Tibial nerve (tissue), 4 donors: ENCODE measurements around the gene NTSR1. TPM values are rescaled to one million over a fixed set of nuclear protein-coding genes. Genes with fewer than 3 reads are reported as not detected.

Experiments
- DNase-seq, 2 donors: peaks; one replicate each; pipeline ENCODE4 v3.0.0-alpha.2; 2019; ENCODE audit warnings: low spot score in 2 of 2
- H3K27ac ChIP-seq, 4 donors: fragments of 200-600 bp; sonication (generic) in 3 of 4; one replicate each; pipeline ENCODE4 v1.5.1; 2017 to 2019; ENCODE audit warnings: mild to moderate bottlenecking in 1 of 4
- H3K27me3 ChIP-seq, 2 donors: fragments of 200-600 bp; sonication (generic) in 1 of 2; one replicate each; pipeline versions ENCODE4 v1.5.1 to v1.6.0; 2017 to 2019
- H3K36me3 ChIP-seq, 3 donors: fragments of 200-600 bp; sonication (generic); one replicate each; pipeline ENCODE4 v1.5.1; 2018 to 2019
- H3K4me1 ChIP-seq, 4 donors: fragments of 200-600 bp; sonication (generic) in 3 of 4; one replicate each; pipeline ENCODE4 v1.5.1; 2017 to 2019
- H3K4me3 ChIP-seq, 4 donors: fragments of 200-600 bp; sonication (generic) in 3 of 4; one replicate each; pipeline ENCODE4 v1.5.1; 2017 to 2019; ENCODE audit warnings: mild to moderate bottlenecking in 1 of 4, moderate library complexity in 1 of 4
- H3K9me3 ChIP-seq, 4 donors: fragments of 200-600 bp; sonication (generic) in 3 of 4; one replicate each; pipeline ENCODE4 v1.5.1; 2017 to 2019
- CTCF ChIP-seq, 5 experiments: fragments of 200-600 bp in 3 of 5; fragments of 450-650 bp in 2 of 5; sonication (generic) in 3 of 5; IDR thresholded peaks; one replicate each; pipeline ENCODE4 v1.5.1; 2016 to 2019; ENCODE audit warnings: antibody characterized with exemption in 5 of 5, mild to moderate bottlenecking in 3 of 5, moderate library complexity in 2 of 5
- EP300 ChIP-seq, 2 donors: sonication (generic); formaldehyde crosslinking; IDR thresholded peaks; one replicate each; pipeline ENCODE4 v1.6.1; 2017; ENCODE audit warnings: antibody characterized with exemption in 2 of 2, mild to moderate bottlenecking in 1 of 2
- POLR2A ChIP-seq, 2 donors: fragments of 450-650 bp; IDR thresholded peaks; one replicate each; pipeline ENCODE4 v1.6.1; 2017; ENCODE audit warnings: antibody characterized with exemption in 2 of 2, mild to moderate bottlenecking in 2 of 2, moderate library complexity in 2 of 2
- WGBS, 2 donors: methylation state at CpG; one replicate each; pipeline ENCODE4 v1.1.5; 2018; 5-methylcytosine and 5-hydroxymethylcytosine counted together
- total RNA-seq, 4 donors: library from RNA; depleted of rRNA; stranded (reverse); fragments of >200 nt; gene quantifications; one replicate each; pipeline ENCODE4 v1.1.0, GENCODE V29; 2016

NTSR1 gene
- total RNA-seq, 4 donors from 2014 or later: 0.30 TPM; not detected in 3

- no peak overlapping the region for H3K4me3 ChIP-seq
- no peaks in the 10 kb centered on the region for H3K36me3 ChIP-seq
- peaks cover 0 to 47% of the 10 kb centered on the region in 2 donors for H3K27me3 ChIP-seq
- WGBS, 2 donors: 60 to 75% methylated on average over 12 to 15 of the region's 15 CpGs
- no peak for DNase-seq
- H3K27ac ChIP-seq: no peak overlapping the region
- no peak for TF ChIP-seq CTCF (IDR thresholded peaks at IDR 0.05)
- TF ChIP-seq POLR2A (IDR thresholded peaks at IDR 0.05): no peak
- TF ChIP-seq EP300 (IDR thresholded peaks at IDR 0.05): no peak
- H3K9me3 ChIP-seq: peaks cover 0 to 15% (median 0%) of the 10 kb centered on the region in 4 donors
- no peaks in the 10 kb centered on the region for H3K4me1 ChIP-seq
These were observed 19.0 kb downstream of the NTSR1 start for GRCh38 chr20:62727584-62728027.

- Histone ChIP-seq H3K36me3 (no peaks in the 10 kb centered on the region), H3K9me3 (peaks cover 0 to 15% (median 0%) of the 10 kb centered on the region in 4 donors), H3K4me3 (no peak overlapping the region), H3K27ac (no peak overlapping the region), H3K4me1 (no peaks in the 10 kb centered on the region), H3K27me3 (peaks cover 0 to 46% of the 10 kb centered on the region in 2 donors)
- TF ChIP-seq CTCF (IDR thresholded peaks at IDR 0.05): no peak
- no peak for TF ChIP-seq POLR2A (IDR thresholded peaks at IDR 0.05)
- TF ChIP-seq EP300 (IDR thresholded peaks at IDR 0.05): no peak
- WGBS, 2 donors: 56 to 57% methylated on average over 22 to 26 of the region's 26 CpGs
- DNase-seq: no peak
These were observed 19.6 kb downstream of the NTSR1 start for GRCh38 chr20:62728028-62728780.

GRCh38 chr20:62728781-62729300 is 20.2 kb downstream of the NTSR1 start:
- no peak overlapping the region for H3K27ac ChIP-seq
- no peak for DNase-seq
- no peaks in the 10 kb centered on the region for H3K4me1 ChIP-seq
- peaks cover 0 to 43% of the 10 kb centered on the region in 2 donors for H3K27me3 ChIP-seq
- no peak overlapping the region for H3K4me3 ChIP-seq
- no peaks in the 10 kb centered on the region for H3K36me3 ChIP-seq
- peaks cover 0 to 15% (median 0%) of the 10 kb centered on the region in 4 donors for H3K9me3 ChIP-seq
- 68 to 69% methylated on average over 9 of the region's 9 CpGs for WGBS, 2 donors
- TF ChIP-seq POLR2A (IDR thresholded peaks at IDR 0.05) (no peak), CTCF (IDR thresholded peaks at IDR 0.05) (no peak), EP300 (IDR thresholded peaks at IDR 0.05) (no peak)

- no peak overlapping the region for H3K27ac ChIP-seq
- peaks cover 0 to 42% of the 10 kb centered on the region in 2 donors for H3K27me3 ChIP-seq
- no peak for DNase-seq
- TF ChIP-seq EP300 (IDR thresholded peaks at IDR 0.05): no peak
- TF ChIP-seq POLR2A (IDR thresholded peaks at IDR 0.05): no peak
- TF ChIP-seq CTCF (IDR thresholded peaks at IDR 0.05): no peak
- no peak overlapping the region for H3K4me3 ChIP-seq
- H3K9me3 ChIP-seq: peaks cover 0 to 9% (median 0%) of the 10 kb centered on the region in 4 donors
- no peaks in the 10 kb centered on the region for H3K4me1 ChIP-seq
- no peaks in the 10 kb centered on the region for H3K36me3 ChIP-seq
- WGBS, 2 donors: 91 to 95% methylated on average over 13 of the region's 13 CpGs
These were observed 21.8 kb downstream of the NTSR1 start for GRCh38 chr20:62730481-62730880.
